ENCODE data around the gene CXCL14. TPM values are rescaled to one million over a fixed set of nuclear protein-coding genes. Genes with fewer than 3 reads are reported as not detected.

Gene CXCL14
- total RNA-seq, 1 donor from 2014 or later: 0.26 TPM

GRCh38 chr5:135546101-135546500, 32.7 kb downstream of the CXCL14 start:
- H3K36me3 ChIP-seq (ENCODE audit: control insufficient read depth, insufficient read depth, low read length): no peaks in the 10 kb centered on the region
- peaks cover 37% of the 10 kb centered on the region for H3K27me3 ChIP-seq (ENCODE audit: control insufficient read depth, insufficient read depth, low read length)
- H3K4me3 ChIP-seq (ENCODE audit: low read depth, low read length): no peak overlapping the region
- FAIRE-seq (no peak), DNase-seq (ENCODE audit: low read depth) (no peak)
- TF ChIP-seq CTCF (IDR thresholded peaks at IDR 0.05; ENCODE audit: insufficient read depth, low read length, severe bottlenecking): no peak

- Histone ChIP-seq H3K27me3 (ENCODE audit: control insufficient read depth, insufficient read depth, low read length) (peaks cover 37% of the 10 kb centered on the region), H3K4me3 (ENCODE audit: low read depth, low read length) (no peak overlapping the region), H3K36me3 (ENCODE audit: control insufficient read depth, insufficient read depth, low read length) (no peaks in the 10 kb centered on the region)
- no peak for FAIRE-seq
- DNase-seq (ENCODE audit: low read depth): no peak
- TF ChIP-seq CTCF (IDR thresholded peaks at IDR 0.05; ENCODE audit: insufficient read depth, low read length, severe bottlenecking): no peak
These were observed 33.7 kb downstream of the CXCL14 start for GRCh38 chr5:135545099-135545498.

- DNase-seq (ENCODE audit: low read depth): no peak
These were observed 35.1 kb downstream of the CXCL14 start for GRCh38 chr5:135543485-135544304.

GRCh38 chr5:135543001-135543484, 35.7 kb downstream of the CXCL14 start:
- H3K27me3 ChIP-seq (ENCODE audit: control insufficient read depth, insufficient read depth, low read length): peaks cover 41% of the 10 kb centered on the region
- FAIRE-seq: no peak
- no peak overlapping the region for H3K4me3 ChIP-seq (ENCODE audit: low read depth, low read length)

More at GRCh38 chr5:135543485-135544304, 35.1 kb downstream of the CXCL14 start:
- peak overlapping the region; percentile 14 for H3K4me3 ChIP-seq (ENCODE audit: low read depth, low read length)
- H3K36me3 ChIP-seq (ENCODE audit: control insufficient read depth, insufficient read depth, low read length): no peaks in the 10 kb centered on the region
- FAIRE-seq: no peak
- peaks cover 41% of the 10 kb centered on the region for H3K27me3 ChIP-seq (ENCODE audit: control insufficient read depth, insufficient read depth, low read length)
- no peak for TF ChIP-seq CTCF (IDR thresholded peaks at IDR 0.05; ENCODE audit: insufficient read depth, low read length, severe bottlenecking)

GRCh38 chr5:135541807-135542502, 36.8 kb downstream of the CXCL14 start:
- no peak overlapping the region for H3K4me3 ChIP-seq (ENCODE audit: low read depth, low read length)
- FAIRE-seq: no peak
- DNase-seq (ENCODE audit: low read depth): no peak
- peaks cover 43% of the 10 kb centered on the region for H3K27me3 ChIP-seq (ENCODE audit: control insufficient read depth, insufficient read depth, low read length)
- H3K36me3 ChIP-seq (ENCODE audit: control insufficient read depth, insufficient read depth, low read length): no peaks in the 10 kb centered on the region
- TF ChIP-seq CTCF (IDR thresholded peaks at IDR 0.05; ENCODE audit: insufficient read depth, low read length, severe bottlenecking): no peak

More at GRCh38 chr5:135543001-135543484, 35.7 kb downstream of the CXCL14 start:
- no peak for DNase-seq (ENCODE audit: low read depth)
- H3K36me3 ChIP-seq (ENCODE audit: control insufficient read depth, insufficient read depth, low read length): no peaks in the 10 kb centered on the region
- no peak for TF ChIP-seq CTCF (IDR thresholded peaks at IDR 0.05; ENCODE audit: insufficient read depth, low read length, severe bottlenecking)

Measured in bronchial epithelial cell (primary cell).